Adrenal gland (tissue), 12 donors: ENCODE measurements around the gene UGDH. TPM values are rescaled to one million over a fixed set of nuclear protein-coding genes. Genes with fewer than 3 reads are reported as not detected.

Experiments
- DNase-seq, 7 donors: peaks; one replicate each; pipeline ENCODE4 v3.0.0-alpha.2; 2019 to 2020
- H3K27ac ChIP-seq, 5 donors: fragments of 200-600 bp; sonication (generic) in 4 of 5; 1 replicate in 3 of 5; 2 replicates in 2 of 5; pipeline versions ENCODE4 v1.5.1 to v1.8.0; 2016 to 2020; ENCODE audit warnings: mild to moderate bottlenecking in 1 of 5
- H3K27me3 ChIP-seq: fragments of 200-600 bp; 2 replicates; pipeline ENCODE4 v1.8.0; 2021
- H3K36me3 ChIP-seq, 2 donors: fragments of 200-600 bp; replicated peaks in 1 of 2; 1 replicate in 1 of 2; 2 replicates in 1 of 2; pipeline versions ENCODE4 v1.5.1 to v1.8.0; 2018 to 2022
- H3K4me1 ChIP-seq, 2 donors: fragments of 200-600 bp; replicated peaks in 1 of 2; 1 replicate in 1 of 2; 2 replicates in 1 of 2; pipeline versions ENCODE4 v1.5.1 to v1.8.0; 2018 to 2021
- H3K4me3 ChIP-seq, 4 donors: fragments of 200-600 bp; sonication (generic) in 3 of 4; one replicate each; pipeline ENCODE4 v1.5.1; 2016 to 2018
- H3K9me3 ChIP-seq, 3 donors: fragments of 200-600 bp; sonication (generic) in 1 of 3; replicated peaks in 1 of 3; 1 replicate in 2 of 3; 2 replicates in 1 of 3; pipeline versions ENCODE4 v1.5.1 to v1.8.0; 2016 to 2021
- POLR2A ChIP-seq, 2 donors: fragments of 450-650 bp; IDR thresholded peaks; one replicate each; pipeline ENCODE4 v1.6.1; 2017; ENCODE audit warnings: antibody characterized with exemption in 2 of 2, mild to moderate bottlenecking in 2 of 2, moderate library complexity in 1 of 2
- WGBS, 4 donors: extraction: QIAGEN DNeasy Blood & Tissue Kit in 2 of 4; methylation state at CpG; one replicate each; pipeline versions ENCODE4 v1.1.5 to v1.1.7; 2013 to 2017; 5-methylcytosine and 5-hydroxymethylcytosine counted together
- intact Hi-C, 2 donors: fragments of 100-400 bp; cut with DNase I; formaldehyde crosslinking; loops; one replicate each; pipeline versions ENCODE4 v1.14.1 to v1.15.0; 2022 to 2023
- polyA plus RNA-seq, 3 donors: library from polyadenylated mRNA; stranded (reverse); fragments of 200-250 nt in 2 of 3; fragments of 350-450 nt in 1 of 3; fragmentation: Illumina TruSeq in 1 of 3; extraction: RNeasy Lipid Tissue Mini Kit (QIAGEN cat#74804) in 1 of 3; gene quantifications; one replicate each; pipeline ENCODE4 v1.2.3, GENCODE V29; 2013 to 2014
- total RNA-seq, 9 donors: library from RNA; depleted of rRNA in 4 of 9; stranded (reverse); fragments of >200 nt in 4 of 9; fragments of 120-200 nt in 1 of 9; fragmentation: NEBNext Ultra II Directional in 1 of 9; extraction: Animal tissue kit (Norgen Biotek cat#: 25700) in 1 of 9; gene quantifications; one replicate each; pipeline versions ENCODE4 v1.1.0 to v1.2.4, GENCODE V29; 2013 to 2023
- TF ChIP-seq, protein P1 (sequence below), 6 experiments: fragments of 450-650 bp in 4 of 6; fragments of 200-600 bp in 2 of 6; sonication (generic) in 1 of 6; IDR thresholded peaks; 1 replicate in 5 of 6; 2 replicates in 1 of 6; pipeline versions ENCODE4 v1.5.1 to v1.8.0; 2016 to 2021; ENCODE audit warnings: antibody characterized with exemption in 6 of 6, mild to moderate bottlenecking in 2 of 6, moderate library complexity in 1 of 6
- donor health status: healthy with polysubstance abuse.
- donor health status: Bipolar disorder and iron deficiency.
- donor health status: DM: yes; HTN: yes; CAD: no.
- donor health status: DM: no; HTN: no; CAD: no.
- donor health status: DM: no; HTN: no; CAD: no.
- donor health status: DM: yes; HTN: yes; CAD: no.

Gene UGDH
- total and polyA plus RNA-seq, 12 donors, result 10.6 to 93.3 (median 47.5) TPM

DNA sequence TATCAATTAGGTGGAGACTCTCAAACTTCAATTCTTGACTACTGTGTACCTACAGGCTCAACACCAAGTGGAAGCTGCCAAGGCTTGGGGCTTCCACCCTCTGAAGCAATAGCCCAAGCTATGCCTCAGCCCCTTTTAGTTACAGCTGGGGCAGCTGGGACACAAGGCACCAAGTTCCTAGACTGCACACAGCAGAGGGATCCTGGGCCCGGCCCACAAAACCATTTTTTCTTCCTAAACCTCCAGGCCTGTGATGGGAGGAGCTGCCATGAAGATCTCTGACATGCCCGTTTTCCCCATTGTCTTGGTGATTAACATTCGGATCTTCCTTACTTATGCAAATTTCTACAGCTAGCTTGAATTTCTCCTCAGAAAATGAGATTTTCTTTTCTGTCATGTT lies 3.4 kb upstream of the UGDH start:
- Histone ChIP-seq H3K9me3 (no peaks in the 10 kb centered on the region), H3K4me3 (no peak overlapping the region), H3K36me3 (no peaks in the 10 kb centered on the region), H3K27ac (no peak overlapping the region), H3K4me1 (peaks cover 0 to 21% of the 10 kb centered on the region in 2 donors), H3K27me3 (no peaks in the 10 kb centered on the region)
- DNase-seq, result no peak
- 95 to 100% (median 97%) methylated on average over 3 of the region's 3 CpGs for WGBS, 4 donors
- intact Hi-C loops, result no loop called here
- no peak for TF ChIP-seq POLR2A (IDR thresholded peaks at IDR 0.05)
- TF ChIP-seq, protein P1, sequence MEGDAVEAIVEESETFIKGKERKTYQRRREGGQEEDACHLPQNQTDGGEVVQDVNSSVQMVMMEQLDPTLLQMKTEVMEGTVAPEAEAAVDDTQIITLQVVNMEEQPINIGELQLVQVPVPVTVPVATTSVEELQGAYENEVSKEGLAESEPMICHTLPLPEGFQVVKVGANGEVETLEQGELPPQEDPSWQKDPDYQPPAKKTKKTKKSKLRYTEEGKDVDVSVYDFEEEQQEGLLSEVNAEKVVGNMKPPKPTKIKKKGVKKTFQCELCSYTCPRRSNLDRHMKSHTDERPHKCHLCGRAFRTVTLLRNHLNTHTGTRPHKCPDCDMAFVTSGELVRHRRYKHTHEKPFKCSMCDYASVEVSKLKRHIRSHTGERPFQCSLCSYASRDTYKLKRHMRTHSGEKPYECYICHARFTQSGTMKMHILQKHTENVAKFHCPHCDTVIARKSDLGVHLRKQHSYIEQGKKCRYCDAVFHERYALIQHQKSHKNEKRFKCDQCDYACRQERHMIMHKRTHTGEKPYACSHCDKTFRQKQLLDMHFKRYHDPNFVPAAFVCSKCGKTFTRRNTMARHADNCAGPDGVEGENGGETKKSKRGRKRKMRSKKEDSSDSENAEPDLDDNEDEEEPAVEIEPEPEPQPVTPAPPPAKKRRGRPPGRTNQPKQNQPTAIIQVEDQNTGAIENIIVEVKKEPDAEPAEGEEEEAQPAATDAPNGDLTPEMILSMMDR (IDR thresholded peaks at IDR 0.05), result no peak

DNA sequence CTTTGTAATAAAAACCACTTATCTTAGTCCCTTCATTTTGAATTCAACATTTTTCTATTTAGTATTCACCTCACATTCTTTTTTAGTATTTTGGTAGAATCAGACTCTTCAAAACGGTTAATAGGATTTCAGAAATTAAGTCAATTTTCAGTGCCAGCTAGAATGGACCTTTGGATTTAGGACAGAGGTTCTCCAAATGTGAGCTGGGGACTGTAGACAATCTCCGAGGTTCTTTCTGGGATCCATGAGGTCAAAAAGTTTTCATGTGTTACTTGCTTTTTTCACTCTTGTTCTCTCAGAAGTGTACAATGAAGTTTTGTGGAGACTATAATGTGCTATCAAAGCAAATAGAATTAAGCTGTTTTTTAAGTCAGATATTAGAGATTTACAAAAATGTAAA lies 2.3 kb upstream of the UGDH start:
- peaks cover under 1 to 23% of the 10 kb centered on the region in 2 donors for H3K4me1 ChIP-seq
- H3K36me3 ChIP-seq, result no peaks in the 10 kb centered on the region
- DNase-seq, result no peak
- no peak overlapping the region for H3K4me3 ChIP-seq
- TF ChIP-seq, protein P1 (IDR thresholded peaks at IDR 0.05), result no peak
- TF ChIP-seq POLR2A (IDR thresholded peaks at IDR 0.05), result no peak
- intact Hi-C loops, result no loop called here
- H3K27me3 ChIP-seq, result no peaks in the 10 kb centered on the region
- WGBS, 4 donors, result 83 to 94% (median 89%) methylated on average over 2 of the region's 2 CpGs
- H3K27ac ChIP-seq, result no peak overlapping the region
- H3K9me3 ChIP-seq, result no peaks in the 10 kb centered on the region

DNA sequence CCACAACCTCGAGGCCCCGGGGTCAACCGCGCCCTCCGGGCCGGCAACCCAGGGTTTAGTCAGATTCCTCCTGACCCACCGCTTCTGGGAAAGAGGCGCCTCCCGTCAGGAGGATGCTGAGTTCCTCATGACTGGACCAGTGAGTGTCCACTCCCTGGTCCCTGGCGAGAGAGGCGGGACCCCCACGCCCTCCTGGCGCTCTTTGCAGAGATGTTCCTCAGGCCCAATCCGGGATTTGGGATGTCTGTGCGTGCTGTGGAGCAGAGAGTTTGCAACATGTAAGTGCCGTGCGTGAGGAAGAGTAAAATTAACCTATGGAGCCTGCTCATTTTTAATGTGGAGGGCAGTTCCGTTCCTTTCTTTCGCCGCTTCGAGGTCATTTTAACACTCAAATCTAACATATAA lies 824 bp upstream of the UGDH start:
- peak overlapping the region; percentile 66 to 99 (median 92) for H3K27ac ChIP-seq
- H3K4me3 ChIP-seq, result peak overlapping the region; percentile 66 to 99 (median 93)
- intact Hi-C loops, result no loop called here
- TF ChIP-seq, protein P1 (IDR thresholded peaks at IDR 0.05), result no peak
- no peak for TF ChIP-seq POLR2A (IDR thresholded peaks at IDR 0.05)
- H3K36me3 ChIP-seq, result no peaks in the 10 kb centered on the region
- WGBS, 4 donors, result 0 to 3% (median 1%) methylated on average over 8 to 21 of the region's 21 CpGs
- peak in 3 of 7 donors; percentile 82 to 86 (median 83) for DNase-seq
- no peaks in the 10 kb centered on the region for H3K9me3 ChIP-seq
- H3K27me3 ChIP-seq, result no peaks in the 10 kb centered on the region
- peaks cover 8 to 37% of the 10 kb centered on the region in 2 donors for H3K4me1 ChIP-seq

DNA sequence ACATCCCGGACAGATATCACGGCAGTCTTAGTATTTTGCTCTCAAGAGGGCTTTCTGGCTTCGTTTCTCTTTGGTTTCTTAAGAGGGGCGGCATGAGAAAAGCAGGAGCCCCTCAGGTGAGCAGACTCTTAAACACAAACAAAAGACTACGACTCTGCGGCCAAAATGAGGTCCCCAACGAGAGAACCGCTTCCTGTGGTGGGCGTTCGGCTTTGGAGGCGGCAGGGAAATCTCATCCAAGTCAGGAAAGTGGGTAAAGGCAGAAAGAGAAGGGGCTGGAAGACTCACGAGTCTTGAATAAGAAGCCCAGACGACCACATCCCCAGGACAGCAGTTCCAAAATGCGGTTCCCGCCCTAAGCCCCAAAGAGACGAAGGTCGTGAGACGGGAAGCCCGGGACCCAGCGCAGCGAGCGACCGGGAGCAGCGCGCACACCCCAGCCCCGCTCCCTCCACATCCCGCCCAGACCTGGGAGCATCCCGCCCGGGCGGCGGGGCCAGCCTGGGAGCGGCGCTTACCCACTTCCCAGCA lies 409 bp downstream of the UGDH start:
- TF ChIP-seq, protein P1 (IDR thresholded peaks at IDR 0.05), result no peak
- TF ChIP-seq POLR2A (IDR thresholded peaks at IDR 0.05), result no peak
- DNase-seq, result no peak
- no peaks in the 10 kb centered on the region for H3K36me3 ChIP-seq
- H3K4me3 ChIP-seq, result peak overlapping the region; percentile 66 to 99 (median 81)
- intact Hi-C loops, result no loop called here
- H3K27ac ChIP-seq, result peak overlapping the region; percentile 66 to 99 (median 92)
- H3K27me3 ChIP-seq, result no peaks in the 10 kb centered on the region
- peaks cover 12 to 49% of the 10 kb centered on the region in 2 donors for H3K4me1 ChIP-seq
- 0 to 1% (median 0%) methylated on average over 19 to 33 of the region's 33 CpGs for WGBS, 4 donors
- no peaks in the 10 kb centered on the region for H3K9me3 ChIP-seq
